ENCODE measurements around the gene TTC13. TPM values are rescaled to one million over a fixed set of nuclear protein-coding genes. Genes with fewer than 3 reads are reported as not detected.

Gene TTC13
- polyA plus RNA-seq, 1 of the 3 experiments (the other 2 are of a cell fraction): 5.5 TPM

DNA sequence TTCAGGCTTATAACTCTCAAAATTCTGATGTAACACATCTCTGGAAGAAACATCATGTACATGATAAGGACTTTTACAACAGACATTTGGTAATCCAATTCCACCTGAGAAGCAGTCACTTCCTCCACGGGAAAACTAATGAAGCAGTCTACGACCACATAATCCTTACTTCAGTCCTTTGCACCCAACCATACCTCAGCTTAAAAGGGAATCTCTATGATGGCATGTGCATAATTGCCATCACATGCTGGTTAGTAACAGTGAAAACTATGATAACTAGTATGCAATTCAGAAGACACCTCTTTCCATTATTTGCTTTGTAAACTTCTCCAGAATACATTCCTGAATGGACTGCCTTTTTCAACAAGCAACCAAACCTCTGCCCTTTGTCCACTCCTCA lies 53.1 kb downstream of the TTC13 start:
- Histone ChIP-seq H3K27me3 (ENCODE audit: insufficient read depth) (no peaks in the 10 kb centered on the region), H3K4me3 (ENCODE audit: low read depth in 2 of 2, low read length in 1 of 2) (no peak overlapping the region), H3K4me1 (ENCODE audit: control insufficient read depth in 1 of 2, insufficient read depth in 2 of 2, low read depth in 1 of 2, low read length in 1 of 2) (no peaks in the 10 kb centered on the region), H3K4me2 (no peak overlapping the region), H3K79me2 (ENCODE audit: insufficient read depth) (no peaks in the 10 kb centered on the region), H3F3A (replicated peaks; ENCODE audit: insufficient read depth) (peaks cover under 1% of the 10 kb centered on the region), H2AFZ (ENCODE audit: low read depth) (no peak overlapping the region), H3K27ac (ENCODE audit: low read depth in 2 of 2, low read length in 1 of 2) (no peak overlapping the region), H3K9me3 (no peaks in the 10 kb centered on the region), H3K9me2 (no peaks in the 10 kb centered on the region), H3K9ac (no peak overlapping the region), H4K20me1 (ENCODE audit: insufficient read depth) (no peaks in the 10 kb centered on the region), H3K36me3 (replicated peaks in 1 of 2; ENCODE audit: control insufficient read depth in 1 of 2, insufficient read depth in 2 of 2, low read length in 1 of 2) (peaks cover 3 to 38% of the 10 kb centered on the region in 2 experiments)
- CTCF ChIA-PET: interaction anchor here (1.2 to 2.1 kb wide), 4 partner anchors 9 to 285 kb away, joined by 3 to 7 read pairs (median 4); no protein-coding TSS in a partner anchor
- POLR2A ChIA-PET: no interaction called here
- no peak for DNase-seq
- WGBS (ENCODE audit: low lambda C conversion rate): 89% methylated on average over 2 of the region's 2 CpGs
- TF ChIP-seq GATA2 (CRISPR knock-in tag; IDR thresholded peaks at IDR 0.05): no peak
- TF ChIP-seq, protein P1, sequence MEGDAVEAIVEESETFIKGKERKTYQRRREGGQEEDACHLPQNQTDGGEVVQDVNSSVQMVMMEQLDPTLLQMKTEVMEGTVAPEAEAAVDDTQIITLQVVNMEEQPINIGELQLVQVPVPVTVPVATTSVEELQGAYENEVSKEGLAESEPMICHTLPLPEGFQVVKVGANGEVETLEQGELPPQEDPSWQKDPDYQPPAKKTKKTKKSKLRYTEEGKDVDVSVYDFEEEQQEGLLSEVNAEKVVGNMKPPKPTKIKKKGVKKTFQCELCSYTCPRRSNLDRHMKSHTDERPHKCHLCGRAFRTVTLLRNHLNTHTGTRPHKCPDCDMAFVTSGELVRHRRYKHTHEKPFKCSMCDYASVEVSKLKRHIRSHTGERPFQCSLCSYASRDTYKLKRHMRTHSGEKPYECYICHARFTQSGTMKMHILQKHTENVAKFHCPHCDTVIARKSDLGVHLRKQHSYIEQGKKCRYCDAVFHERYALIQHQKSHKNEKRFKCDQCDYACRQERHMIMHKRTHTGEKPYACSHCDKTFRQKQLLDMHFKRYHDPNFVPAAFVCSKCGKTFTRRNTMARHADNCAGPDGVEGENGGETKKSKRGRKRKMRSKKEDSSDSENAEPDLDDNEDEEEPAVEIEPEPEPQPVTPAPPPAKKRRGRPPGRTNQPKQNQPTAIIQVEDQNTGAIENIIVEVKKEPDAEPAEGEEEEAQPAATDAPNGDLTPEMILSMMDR (IDR thresholded peaks at IDR 0.05): no peak
- TF ChIP-seq, protein P2, sequence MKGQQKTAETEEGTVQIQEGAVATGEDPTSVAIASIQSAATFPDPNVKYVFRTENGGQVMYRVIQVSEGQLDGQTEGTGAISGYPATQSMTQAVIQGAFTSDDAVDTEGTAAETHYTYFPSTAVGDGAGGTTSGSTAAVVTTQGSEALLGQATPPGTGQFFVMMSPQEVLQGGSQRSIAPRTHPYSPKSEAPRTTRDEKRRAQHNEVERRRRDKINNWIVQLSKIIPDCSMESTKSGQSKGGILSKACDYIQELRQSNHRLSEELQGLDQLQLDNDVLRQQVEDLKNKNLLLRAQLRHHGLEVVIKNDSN (IDR thresholded peaks at IDR 0.05; ENCODE audit: borderline replicate concordance, low read depth): no peak
- no peak for TF ChIP-seq CHD2 (IDR thresholded peaks at IDR 0.05; ENCODE audit: low read length, partially characterized antibody)
- TF ChIP-seq YY1 (IDR thresholded peaks at IDR 0.05; ENCODE audit: low read depth): no peak
- TF ChIP-seq, protein P3, sequence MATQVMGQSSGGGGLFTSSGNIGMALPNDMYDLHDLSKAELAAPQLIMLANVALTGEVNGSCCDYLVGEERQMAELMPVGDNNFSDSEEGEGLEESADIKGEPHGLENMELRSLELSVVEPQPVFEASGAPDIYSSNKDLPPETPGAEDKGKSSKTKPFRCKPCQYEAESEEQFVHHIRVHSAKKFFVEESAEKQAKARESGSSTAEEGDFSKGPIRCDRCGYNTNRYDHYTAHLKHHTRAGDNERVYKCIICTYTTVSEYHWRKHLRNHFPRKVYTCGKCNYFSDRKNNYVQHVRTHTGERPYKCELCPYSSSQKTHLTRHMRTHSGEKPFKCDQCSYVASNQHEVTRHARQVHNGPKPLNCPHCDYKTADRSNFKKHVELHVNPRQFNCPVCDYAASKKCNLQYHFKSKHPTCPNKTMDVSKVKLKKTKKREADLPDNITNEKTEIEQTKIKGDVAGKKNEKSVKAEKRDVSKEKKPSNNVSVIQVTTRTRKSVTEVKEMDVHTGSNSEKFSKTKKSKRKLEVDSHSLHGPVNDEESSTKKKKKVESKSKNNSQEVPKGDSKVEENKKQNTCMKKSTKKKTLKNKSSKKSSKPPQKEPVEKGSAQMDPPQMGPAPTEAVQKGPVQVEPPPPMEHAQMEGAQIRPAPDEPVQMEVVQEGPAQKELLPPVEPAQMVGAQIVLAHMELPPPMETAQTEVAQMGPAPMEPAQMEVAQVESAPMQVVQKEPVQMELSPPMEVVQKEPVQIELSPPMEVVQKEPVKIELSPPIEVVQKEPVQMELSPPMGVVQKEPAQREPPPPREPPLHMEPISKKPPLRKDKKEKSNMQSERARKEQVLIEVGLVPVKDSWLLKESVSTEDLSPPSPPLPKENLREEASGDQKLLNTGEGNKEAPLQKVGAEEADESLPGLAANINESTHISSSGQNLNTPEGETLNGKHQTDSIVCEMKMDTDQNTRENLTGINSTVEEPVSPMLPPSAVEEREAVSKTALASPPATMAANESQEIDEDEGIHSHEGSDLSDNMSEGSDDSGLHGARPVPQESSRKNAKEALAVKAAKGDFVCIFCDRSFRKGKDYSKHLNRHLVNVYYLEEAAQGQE (IDR thresholded peaks at IDR 0.05; ENCODE audit: low read depth, low read length): no peak
- TF ChIP-seq, protein P4, sequence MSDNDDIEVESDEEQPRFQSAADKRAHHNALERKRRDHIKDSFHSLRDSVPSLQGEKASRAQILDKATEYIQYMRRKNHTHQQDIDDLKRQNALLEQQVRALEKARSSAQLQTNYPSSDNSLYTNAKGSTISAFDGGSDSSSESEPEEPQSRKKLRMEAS (IDR thresholded peaks at IDR 0.05; ENCODE audit: low read depth): no peak
- TF ChIP-seq, protein P5, sequence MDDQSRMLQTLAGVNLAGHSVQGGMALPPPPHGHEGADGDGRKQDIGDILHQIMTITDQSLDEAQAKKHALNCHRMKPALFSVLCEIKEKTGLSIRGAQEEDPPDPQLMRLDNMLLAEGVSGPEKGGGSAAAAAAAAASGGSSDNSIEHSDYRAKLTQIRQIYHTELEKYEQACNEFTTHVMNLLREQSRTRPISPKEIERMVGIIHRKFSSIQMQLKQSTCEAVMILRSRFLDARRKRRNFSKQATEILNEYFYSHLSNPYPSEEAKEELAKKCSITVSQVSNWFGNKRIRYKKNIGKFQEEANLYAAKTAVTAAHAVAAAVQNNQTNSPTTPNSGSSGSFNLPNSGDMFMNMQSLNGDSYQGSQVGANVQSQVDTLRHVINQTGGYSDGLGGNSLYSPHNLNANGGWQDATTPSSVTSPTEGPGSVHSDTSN (IDR thresholded peaks at IDR 0.05): no peak
- no peak for TF ChIP-seq MXI1 (IDR thresholded peaks at IDR 0.05; ENCODE audit: low read depth, low read length)
- no peak for TF ChIP-seq ELF1 (IDR thresholded peaks at IDR 0.05)
- TF ChIP-seq FOSL2 (IDR thresholded peaks at IDR 0.05; ENCODE audit: borderline replicate concordance, low read depth): no peak
- TF ChIP-seq FOXJ3 (CRISPR knock-in tag; IDR thresholded peaks at IDR 0.05): no peak
- no peak for TF ChIP-seq RAD21 (IDR thresholded peaks at IDR 0.05; ENCODE audit: low read length)
- no peak for TF ChIP-seq RFX5 (IDR thresholded peaks at IDR 0.05; ENCODE audit: low read length)
- TF ChIP-seq NRF1 (IDR thresholded peaks at IDR 0.05; ENCODE audit: low read depth, low read length): no peak
- TF ChIP-seq, protein P6, sequence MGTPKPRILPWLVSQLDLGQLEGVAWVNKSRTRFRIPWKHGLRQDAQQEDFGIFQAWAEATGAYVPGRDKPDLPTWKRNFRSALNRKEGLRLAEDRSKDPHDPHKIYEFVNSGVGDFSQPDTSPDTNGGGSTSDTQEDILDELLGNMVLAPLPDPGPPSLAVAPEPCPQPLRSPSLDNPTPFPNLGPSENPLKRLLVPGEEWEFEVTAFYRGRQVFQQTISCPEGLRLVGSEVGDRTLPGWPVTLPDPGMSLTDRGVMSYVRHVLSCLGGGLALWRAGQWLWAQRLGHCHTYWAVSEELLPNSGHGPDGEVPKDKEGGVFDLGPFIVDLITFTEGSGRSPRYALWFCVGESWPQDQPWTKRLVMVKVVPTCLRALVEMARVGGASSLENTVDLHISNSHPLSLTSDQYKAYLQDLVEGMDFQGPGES (IDR thresholded peaks at IDR 0.05; ENCODE audit: low read depth, low read length): no peak
- TF ChIP-seq GABPA (IDR thresholded peaks at IDR 0.05; ENCODE audit: low read depth): no peak
- no peak for TF ChIP-seq TAF1 (IDR thresholded peaks at IDR 0.05; ENCODE audit: borderline replicate concordance, low read depth, low read length)

All from SK-N-SH (cell line).